Bronchial epithelial cell (primary cell): Measurements from ENCODE around the gene TSPEAR. TPM values are rescaled to one million over a fixed set of nuclear protein-coding genes. Genes with fewer than 3 reads are reported as not detected.
A peak's percentile ranks its signal among the peaks of the same experiment; 100 is the strongest.

Experiments
- DNase-seq: peaks from one replicate; pipeline ENCODE4 v3.0.0-alpha.2; 2010; ENCODE audit warnings: low read depth
- FAIRE-seq: peaks from 2 replicates; lab custom pipeline; 2011; peaks lifted over from hg19 to GRCh38; lab: Jason Lieb, UNC
- H3K27me3 ChIP-seq: 2 replicates; pipeline ENCODE4 v1.5.1; 2011; ENCODE audit warnings: low read length; ENCODE audit not compliant: control insufficient read depth, insufficient read depth
- H3K36me3 ChIP-seq: 2 replicates; pipeline ENCODE4 v1.5.1; 2011; ENCODE audit warnings: low read length; ENCODE audit not compliant: control insufficient read depth, insufficient read depth
- H3K4me3 ChIP-seq: 2 replicates; pipeline ENCODE4 v1.5.1; 2011; ENCODE audit warnings: mild to moderate bottlenecking, low read depth, low read length, control low read depth
- CTCF ChIP-seq: IDR thresholded peaks from 2 replicates; pipeline ENCODE4 v1.5.1; 2011; ENCODE audit warnings: mild to moderate bottlenecking, moderate library complexity, low read length, control low read depth, inconsistent platforms; ENCODE audit not compliant: insufficient read depth, severe bottlenecking
- total RNA-seq: library from RNA; depleted of rRNA; stranded (reverse); fragments of >200 nt; gene quantifications from 2 replicates; pipeline ENCODE4 v1.2.1, GENCODE V29; 2014

Gene TSPEAR
- total RNA-seq, 1 donor from 2014 or later = not detected

DNA sequence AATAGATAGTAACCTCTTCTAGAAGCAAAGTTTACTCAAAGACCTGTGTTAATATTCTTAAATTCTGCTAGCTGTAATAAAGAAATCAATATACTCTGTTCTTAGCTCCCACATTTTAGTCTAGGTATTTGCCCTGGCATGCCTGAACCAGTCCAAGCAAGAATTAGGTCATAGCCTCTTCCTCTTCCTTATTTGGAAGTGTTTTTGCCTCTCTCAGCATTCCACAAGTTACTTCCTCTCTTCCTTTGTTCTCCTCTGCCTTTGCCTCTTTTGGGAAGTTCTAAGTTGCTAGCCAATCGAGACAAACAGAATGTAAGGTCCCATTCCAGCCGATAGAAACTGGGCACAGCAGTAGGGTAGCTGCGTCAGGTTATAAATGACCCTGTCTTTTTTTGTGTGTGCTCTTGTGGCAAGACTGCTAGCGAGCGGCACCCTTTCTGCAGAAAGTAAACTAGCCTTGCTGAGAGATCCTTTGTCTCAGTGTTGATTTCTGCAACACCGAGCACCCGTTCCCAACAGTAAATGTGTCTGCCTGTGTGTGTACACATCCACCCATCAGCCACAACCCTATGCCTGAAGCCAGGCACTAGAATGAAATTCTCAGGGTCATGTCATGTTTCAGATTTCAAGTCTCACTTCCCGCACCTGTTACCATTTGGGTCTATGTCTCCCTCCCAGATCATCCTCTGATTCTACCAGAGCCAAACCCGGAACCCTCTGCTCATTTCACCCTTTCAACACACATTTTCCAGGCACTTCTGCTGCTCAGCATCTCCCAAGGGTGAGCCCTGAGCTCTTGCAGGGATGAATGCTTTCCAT is 218.6 kb downstream of the TSPEAR start:
- no peak for TF ChIP-seq CTCF
- H3K4me3 ChIP-seq = no peak overlapping the region
- H3K36me3 ChIP-seq = no peaks in the 10 kb centered on the region
- FAIRE-seq (peak; percentile 47), DNase-seq (peak; percentile 11)
- H3K27me3 ChIP-seq = no peaks in the 10 kb centered on the region

GRCh38 chr21:44490816-44491215 is 220.6 kb downstream of the TSPEAR start:
- FAIRE-seq (no peak), DNase-seq (no peak)
- Histone ChIP-seq H3K27me3 (no peaks in the 10 kb centered on the region), H3K36me3 (no peaks in the 10 kb centered on the region), H3K4me3 (no peak overlapping the region)
- TF ChIP-seq CTCF = no peak

DNA sequence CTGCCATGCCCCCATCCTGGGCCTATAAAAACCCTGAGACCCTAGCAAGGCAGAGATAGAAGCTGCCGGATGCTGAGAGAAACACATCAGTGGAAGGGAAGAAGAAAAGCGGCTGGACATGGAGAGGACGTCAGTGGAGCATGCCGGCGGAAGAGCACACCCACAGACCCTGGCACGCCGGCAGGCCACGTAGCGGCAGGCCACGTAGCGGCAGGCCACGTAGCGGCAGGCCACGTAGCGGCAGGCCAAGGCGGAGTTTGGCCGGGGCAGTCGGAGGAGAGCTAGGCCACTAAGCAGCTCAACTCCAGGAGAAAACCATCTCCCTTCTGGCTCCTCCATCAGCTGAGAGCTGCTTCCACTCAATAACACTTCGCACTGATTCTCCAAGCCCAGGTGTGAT is 221.0 kb downstream of the TSPEAR start:
- no peak for FAIRE-seq
- H3K36me3 ChIP-seq = no peaks in the 10 kb centered on the region
- no peak for TF ChIP-seq CTCF
- no peak for DNase-seq
- no peaks in the 10 kb centered on the region for H3K27me3 ChIP-seq
- no peak overlapping the region for H3K4me3 ChIP-seq

DNA sequence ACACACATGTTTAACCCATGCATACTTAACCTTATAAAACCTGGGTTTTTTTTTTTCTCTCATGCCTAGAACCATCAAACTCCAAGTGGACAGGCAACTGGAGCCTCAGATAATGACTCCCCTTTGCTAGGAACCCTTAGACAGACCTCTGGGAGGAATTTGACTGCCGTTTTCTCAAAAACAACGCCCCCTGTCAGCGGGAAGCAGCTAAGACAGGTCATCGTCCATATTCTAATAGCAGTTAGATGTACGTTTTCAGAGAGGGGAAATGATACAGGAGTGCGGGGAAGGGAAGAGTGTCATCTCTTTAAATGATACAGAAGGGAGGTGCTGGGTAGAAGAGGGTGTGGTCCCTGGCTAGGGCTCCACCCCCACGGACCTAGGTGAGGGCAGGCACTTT is 221.4 kb downstream of the TSPEAR start:
- TF ChIP-seq CTCF = no peak
- no peaks in the 10 kb centered on the region for H3K36me3 ChIP-seq
- H3K4me3 ChIP-seq = no peak overlapping the region
- DNase-seq = no peak
- FAIRE-seq = no peak
- H3K27me3 ChIP-seq = no peaks in the 10 kb centered on the region

- peak; percentile 21 for TF ChIP-seq CTCF
- no peak for FAIRE-seq
- no peak overlapping the region for H3K4me3 ChIP-seq
- no peaks in the 10 kb centered on the region for H3K36me3 ChIP-seq
- DNase-seq = no peak
- H3K27me3 ChIP-seq = no peaks in the 10 kb centered on the region
Measured at GRCh38 chr21:44487831-44488230, 223.5 kb downstream of the TSPEAR start.
